Activated CD4-positive, alpha-beta memory T cell treated with anti-CD3 and anti-CD28 coated beads for 36 hours (primary cell): ENCODE data around the gene GAS2L3. TPM values are rescaled to one million over a fixed set of nuclear protein-coding genes. Genes with fewer than 3 reads are reported as not detected.

ENCODE experiments used
- CTCF ChIA-PET: fragments of 350-600 bp; sonication (Branson Sonifier 250); formaldehyde crosslinking; loops from one replicate; lab custom pipeline; 2021; ENCODE audit warnings: antibody characterized with exemption, inconsistent platforms; lab: Charles Lee
- POLR2A ChIA-PET: fragments of 350-600 bp; sonication (Branson Sonifier 250); formaldehyde crosslinking; loops from one replicate; lab custom pipeline; 2021; ENCODE audit warnings: antibody characterized with exemption; lab: Charles Lee
- DNase-seq: peaks from one replicate; pipeline ENCODE4 v3.0.0-alpha.2; 2020
- H3K27ac Mint-ChIP-seq: one replicate; pipeline ENCODE4 v1.8.0; 2021; ENCODE audit warnings: mixed read lengths
- H3K27me3 Mint-ChIP-seq: one replicate; pipeline ENCODE4 v1.8.0; 2021; ENCODE audit warnings: mixed read lengths
- H3K36me3 Mint-ChIP-seq: one replicate; pipeline ENCODE4 v1.8.0; 2021; ENCODE audit warnings: mixed read lengths
- H3K4me1 Mint-ChIP-seq: one replicate; pipeline ENCODE4 v1.8.0; 2021; ENCODE audit warnings: low read depth, mixed read lengths
- H3K4me3 Mint-ChIP-seq: one replicate; pipeline ENCODE4 v1.8.0; 2021; ENCODE audit warnings: mild to moderate bottlenecking, mixed read lengths
- H3K9me3 Mint-ChIP-seq: one replicate; pipeline ENCODE4 v1.8.0; 2021; ENCODE audit warnings: mixed read lengths
- intact Hi-C: fragments of 100-400 bp; cut with micrococcal nuclease; formaldehyde crosslinking; loops from one replicate; pipeline ENCODE4 v1.15.1; 2023
- total RNA-seq, 2 experiments: library from RNA; stranded (reverse); gene quantifications; one replicate each; pipeline ENCODE4 v1.2.3, GENCODE V29; 2021

The GAS2L3 gene
- total RNA-seq, 2 experiments from 2014 or later = 3.4 to 3.6 TPM

DNA sequence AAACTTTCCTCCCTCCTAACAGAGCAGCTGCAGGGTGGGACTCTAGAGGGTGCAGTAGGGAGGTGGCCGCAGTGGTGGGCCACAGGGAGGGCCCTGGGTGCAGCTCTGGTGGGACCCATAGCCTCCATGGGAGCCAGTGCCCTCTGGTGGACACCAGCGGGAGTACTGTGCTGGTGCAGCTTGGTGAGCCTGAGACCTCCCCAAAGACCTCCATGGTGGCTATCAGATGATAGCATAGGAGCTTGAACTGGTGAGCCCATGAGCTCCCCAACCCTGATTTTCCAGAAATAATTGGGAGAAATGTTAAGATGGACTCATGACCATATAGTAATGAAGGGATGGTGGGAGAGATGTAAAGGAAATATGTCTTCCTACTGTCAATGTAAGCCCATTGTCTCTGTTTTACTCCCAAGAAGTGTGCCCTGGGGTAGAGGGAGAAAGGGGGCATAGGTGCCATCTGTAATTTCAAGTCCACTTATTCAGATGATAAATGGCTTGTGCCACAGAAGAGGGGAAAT is 98.7 kb downstream of the GAS2L3 start:
- no peak overlapping the region for H3K4me3 Mint-ChIP-seq
- no peak overlapping the region for H3K27ac Mint-ChIP-seq
- CTCF ChIA-PET = interaction anchor here (0.7 to 2.8 kb wide), 11 partner anchors 10 to 437 kb away, joined by 3 to 18 read pairs (median 4); no protein-coding TSS in a partner anchor
- POLR2A ChIA-PET = no interaction called here
- H3K27me3 Mint-ChIP-seq = peaks cover 7% of the 10 kb centered on the region
- DNase-seq = peak; percentile 41
- intact Hi-C loops = loop anchor here (2.0 kb wide), 1 partner anchor 437 kb away; no protein-coding TSS in a partner anchor
- H3K9me3 Mint-ChIP-seq = no peaks in the 10 kb centered on the region
- H3K36me3 Mint-ChIP-seq = no peaks in the 10 kb centered on the region
- H3K4me1 Mint-ChIP-seq = no peaks in the 10 kb centered on the region

DNA sequence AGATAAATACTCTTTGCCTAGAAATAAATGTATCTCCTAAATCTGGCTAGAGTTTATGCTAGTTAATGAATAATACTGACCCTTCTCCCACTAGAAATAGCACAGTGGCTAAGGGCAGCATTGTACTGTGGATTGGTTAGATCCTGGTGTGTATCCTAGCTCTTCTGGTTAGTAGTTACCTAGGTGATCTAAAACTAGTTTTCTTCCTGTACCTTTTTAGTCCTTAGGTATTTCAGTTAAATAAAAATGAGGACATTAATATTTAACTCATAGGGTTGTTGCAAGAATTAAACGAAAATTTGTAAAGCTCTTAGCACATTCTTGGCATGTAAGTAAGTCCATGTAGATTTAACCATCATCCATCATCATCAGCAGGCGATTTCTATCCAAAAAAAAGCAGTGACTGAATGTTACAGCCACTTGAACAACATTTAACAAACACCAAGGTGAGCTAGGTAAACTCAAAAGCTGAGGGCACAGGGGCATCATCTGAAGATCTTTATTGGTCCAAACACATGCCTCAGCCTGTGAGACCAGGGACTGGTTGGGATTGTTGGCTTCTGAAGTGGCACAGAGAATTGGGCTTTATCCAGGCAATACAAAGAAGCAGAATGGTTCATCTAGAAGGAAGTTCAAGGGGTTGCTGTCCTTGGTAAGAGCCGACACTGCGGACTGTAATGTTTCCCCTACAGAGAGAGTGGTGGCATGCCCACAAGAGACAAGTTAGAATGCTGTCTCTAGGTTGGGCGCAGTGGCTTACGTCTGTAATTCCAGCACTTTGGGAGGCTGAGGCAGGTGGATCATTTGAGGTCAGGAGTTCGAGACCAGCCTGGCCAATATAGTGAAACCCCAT is 100.8 kb downstream of the GAS2L3 start:
- no peaks in the 10 kb centered on the region for H3K4me1 Mint-ChIP-seq
- no peak for DNase-seq
- H3K4me3 Mint-ChIP-seq = no peak overlapping the region
- intact Hi-C loops = no loop called here
- no peaks in the 10 kb centered on the region for H3K9me3 Mint-ChIP-seq
- ChIA-PET POLR2A (no interaction called here), CTCF (no interaction called here)
- no peaks in the 10 kb centered on the region for H3K36me3 Mint-ChIP-seq
- H3K27me3 Mint-ChIP-seq = peaks cover 10% of the 10 kb centered on the region
- H3K27ac Mint-ChIP-seq = no peak overlapping the region

Other genes starting within 250 kb of the GAS2L3 start
- gene SLC17A8, start 216.6 kb upstream of the GAS2L3 start, total RNA-seq = not detected
- not detected for gene NR1H4, start 99.8 kb upstream of the GAS2L3 start, total RNA-seq
- not detected for gene ANO4, start 221.1 kb downstream of the GAS2L3 start, total RNA-seq